Fibroblast of pulmonary artery (primary cell): ENCODE results near the gene INF2.

ENCODE experiments used
- DNase-seq: peaks from one replicate; pipeline ENCODE4 v3.0.0-alpha.2; 2010; ENCODE audit warnings: low read depth
- H3K4me3 ChIP-seq: replicated peaks from 2 replicates; pipeline ENCODE4 v1.5.1; 2011; ENCODE audit warnings: low read depth, mild to moderate bottlenecking, control low read depth, low read length, moderate library complexity
- TF ChIP-seq, protein P1 (sequence below): IDR thresholded peaks from 2 replicates; pipeline ENCODE4 v1.5.1; 2011; ENCODE audit warnings: mild to moderate bottlenecking, control low read depth, low read length, inconsistent platforms; ENCODE audit errors: missing control alignments

INF2 gene

DNA sequence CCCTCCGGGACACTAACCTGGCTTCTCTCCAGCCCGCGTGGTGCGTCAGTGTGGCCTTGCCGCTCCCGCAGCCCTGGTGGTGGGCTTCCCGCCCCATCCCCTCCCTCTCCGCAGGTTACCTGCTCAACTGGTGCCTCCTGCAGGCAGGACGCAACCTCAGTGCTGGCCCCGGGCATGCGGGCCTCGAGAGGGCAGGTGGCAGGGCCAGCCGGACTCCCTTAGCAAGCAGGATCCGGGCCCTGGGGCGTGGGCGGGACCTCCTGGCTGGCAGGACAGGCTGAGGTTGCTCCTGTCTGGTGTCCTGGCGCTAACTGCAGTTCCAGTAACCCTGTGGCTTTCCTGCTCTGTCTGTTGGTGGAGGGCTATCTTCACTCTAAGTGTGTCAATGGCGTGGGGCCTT lies 26.0 kb downstream of the INF2 start:
- DNase-seq = no peak
- TF ChIP-seq, protein P1, sequence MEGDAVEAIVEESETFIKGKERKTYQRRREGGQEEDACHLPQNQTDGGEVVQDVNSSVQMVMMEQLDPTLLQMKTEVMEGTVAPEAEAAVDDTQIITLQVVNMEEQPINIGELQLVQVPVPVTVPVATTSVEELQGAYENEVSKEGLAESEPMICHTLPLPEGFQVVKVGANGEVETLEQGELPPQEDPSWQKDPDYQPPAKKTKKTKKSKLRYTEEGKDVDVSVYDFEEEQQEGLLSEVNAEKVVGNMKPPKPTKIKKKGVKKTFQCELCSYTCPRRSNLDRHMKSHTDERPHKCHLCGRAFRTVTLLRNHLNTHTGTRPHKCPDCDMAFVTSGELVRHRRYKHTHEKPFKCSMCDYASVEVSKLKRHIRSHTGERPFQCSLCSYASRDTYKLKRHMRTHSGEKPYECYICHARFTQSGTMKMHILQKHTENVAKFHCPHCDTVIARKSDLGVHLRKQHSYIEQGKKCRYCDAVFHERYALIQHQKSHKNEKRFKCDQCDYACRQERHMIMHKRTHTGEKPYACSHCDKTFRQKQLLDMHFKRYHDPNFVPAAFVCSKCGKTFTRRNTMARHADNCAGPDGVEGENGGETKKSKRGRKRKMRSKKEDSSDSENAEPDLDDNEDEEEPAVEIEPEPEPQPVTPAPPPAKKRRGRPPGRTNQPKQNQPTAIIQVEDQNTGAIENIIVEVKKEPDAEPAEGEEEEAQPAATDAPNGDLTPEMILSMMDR = no peak
- no peak overlapping the region for H3K4me3 ChIP-seq

DNA sequence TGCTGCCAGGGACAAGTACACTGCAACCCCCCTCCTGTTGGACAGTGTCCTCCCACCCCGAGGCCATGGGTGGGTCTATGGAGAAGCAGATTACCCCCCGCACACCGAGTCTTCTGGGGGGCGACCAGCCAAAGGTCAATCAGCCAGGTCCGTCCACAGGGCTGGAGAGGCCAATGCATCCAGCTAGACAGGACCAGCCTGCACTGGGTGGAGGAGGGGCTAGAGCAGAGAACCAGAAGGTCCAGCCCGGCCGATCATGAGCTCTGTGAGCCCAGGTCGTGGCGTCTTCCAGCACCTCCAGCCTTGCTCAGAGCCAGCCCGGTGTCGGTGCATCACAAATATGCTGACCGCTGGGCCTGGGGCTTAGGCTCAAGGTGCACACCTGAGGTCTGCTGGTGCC lies 26.5 kb downstream of the INF2 start:
- TF ChIP-seq, protein P1 = no peak
- H3K4me3 ChIP-seq = no peak overlapping the region
- no peak for DNase-seq

DNA sequence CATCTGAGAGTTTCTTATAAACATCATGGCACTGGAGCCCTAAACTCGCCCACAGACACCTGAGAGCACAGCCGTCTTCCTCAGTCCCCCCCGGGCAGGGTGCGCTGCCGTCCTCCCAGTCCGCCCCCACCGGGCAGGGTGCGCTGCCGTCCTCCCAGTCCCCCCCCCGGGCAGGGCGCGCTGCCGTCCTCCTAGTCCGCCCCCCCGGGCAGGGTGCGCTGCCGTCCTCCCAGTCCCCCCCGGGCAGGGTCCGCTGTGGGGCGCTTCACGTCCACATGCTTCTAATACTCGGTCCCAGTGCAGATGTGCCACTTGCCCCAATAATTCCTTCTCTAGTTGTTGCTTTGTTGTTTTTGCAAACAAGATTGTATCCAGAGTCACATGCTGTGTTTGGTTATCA lies 27.7 kb downstream of the INF2 start:
- DNase-seq = no peak
- no peak overlapping the region for H3K4me3 ChIP-seq
- TF ChIP-seq, protein P1 = no peak

DNA sequence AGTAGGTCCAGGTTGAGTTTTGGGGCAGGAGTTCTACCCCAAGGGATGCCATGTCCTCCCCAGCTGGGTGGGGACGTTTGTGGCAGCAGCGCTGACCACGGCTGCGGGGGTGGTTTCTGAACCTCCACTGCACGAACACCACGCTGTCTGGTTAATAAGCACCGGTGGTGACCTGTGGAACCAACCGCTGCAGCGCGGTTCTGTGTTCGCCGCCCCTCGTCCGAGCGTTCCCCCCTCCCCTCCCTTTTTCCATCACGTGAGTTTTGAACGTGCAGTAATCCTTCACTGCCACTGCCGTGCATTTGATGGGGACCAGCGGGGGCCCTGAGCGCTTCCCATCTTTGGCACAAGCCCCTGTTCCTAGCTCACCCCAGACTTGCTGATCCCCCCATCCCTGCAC lies 28.2 kb downstream of the INF2 start:
- TF ChIP-seq, protein P1 = no peak
- no peak overlapping the region for H3K4me3 ChIP-seq
- DNase-seq = no peak

DNA sequence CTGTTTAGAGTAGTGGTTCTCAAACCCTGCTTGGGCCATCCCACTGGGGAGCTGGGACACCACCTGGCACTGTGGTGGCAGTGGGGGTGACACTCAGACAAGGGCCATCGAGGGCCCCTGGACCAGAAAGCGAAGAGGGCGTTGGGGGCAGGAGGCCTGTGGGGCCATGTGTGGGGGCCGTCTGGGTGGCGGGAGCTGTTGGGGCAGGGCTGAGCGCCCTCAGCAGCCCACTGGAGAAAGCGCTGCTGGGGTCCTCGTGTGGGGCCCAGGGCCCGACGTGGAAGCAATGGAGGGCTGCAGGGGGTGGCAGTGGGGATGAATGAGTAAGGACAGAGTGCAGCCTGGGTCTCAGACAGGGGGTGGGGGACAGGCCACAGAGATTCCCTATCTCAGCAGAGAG lies 28.7 kb downstream of the INF2 start:
- H3K4me3 ChIP-seq = no peak overlapping the region
- no peak for DNase-seq
- TF ChIP-seq, protein P1 = no peak

DNA sequence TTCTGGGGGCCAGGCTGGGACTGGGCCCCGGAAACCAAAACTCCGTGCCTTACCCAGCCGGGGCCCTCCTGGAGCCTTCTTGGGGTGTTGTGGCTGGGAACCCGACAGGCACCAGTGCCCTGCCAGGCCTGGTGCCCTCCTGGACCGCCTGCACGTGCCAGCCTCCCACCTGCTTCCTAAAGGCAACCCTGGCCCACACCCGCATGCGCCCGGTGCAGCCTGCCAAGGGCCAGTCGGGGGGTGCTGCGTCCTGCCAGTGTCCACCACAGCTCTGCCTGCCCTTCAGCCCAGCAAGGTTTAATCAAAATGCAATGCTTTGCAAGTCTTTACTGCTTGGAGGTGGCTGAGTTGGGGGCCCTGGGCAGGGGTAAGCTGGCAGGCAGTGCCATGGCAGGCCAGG lies 29.5 kb downstream of the INF2 start:
- H3K4me3 ChIP-seq = no peak overlapping the region
- TF ChIP-seq, protein P1 = no peak
- DNase-seq = no peak

DNA sequence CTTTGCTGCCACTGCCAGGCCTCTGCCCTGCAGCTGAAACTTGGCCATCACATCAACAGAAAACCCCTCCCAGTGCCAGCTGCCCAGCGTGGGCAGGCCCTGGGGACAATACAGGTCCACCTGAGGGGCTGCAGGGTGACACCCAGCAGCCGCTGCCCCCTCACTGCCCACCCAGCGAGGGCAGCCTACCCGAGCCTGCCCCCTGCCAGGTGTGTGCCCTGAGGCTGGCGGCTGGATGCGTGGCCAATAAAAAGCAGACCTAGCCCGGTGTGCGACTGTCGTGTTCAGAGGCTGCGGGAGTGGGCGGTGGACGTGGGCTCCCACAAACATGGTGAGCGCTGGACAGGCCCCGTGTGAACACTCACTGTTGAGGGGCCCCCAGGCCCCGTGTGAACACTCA lies 29.9 kb downstream of the INF2 start:
- TF ChIP-seq, protein P1 = no peak
- DNase-seq = no peak
- H3K4me3 ChIP-seq = no peak overlapping the region
